DND-41 (cell line): ENCODE results near the gene CFL1.

ENCODE experiments used
- EZH2 ChIP-seq: IDR thresholded peaks from 3 replicates; pipeline ENCODE4 v1.6.1; 2012; ENCODE audit warnings: borderline replicate concordance, low read depth, mild to moderate bottlenecking, moderate library complexity, low read length, inconsistent platforms; ENCODE audit not compliant: severe bottlenecking
- TF ChIP-seq, protein P1 (sequence below): IDR thresholded peaks from 2 replicates; pipeline ENCODE4 v1.5.1; 2012; ENCODE audit warnings: borderline replicate concordance, low read length, moderate library complexity, mild to moderate bottlenecking; ENCODE audit not compliant: poor library complexity, severe bottlenecking; ENCODE audit errors: extremely low read depth

DNA sequence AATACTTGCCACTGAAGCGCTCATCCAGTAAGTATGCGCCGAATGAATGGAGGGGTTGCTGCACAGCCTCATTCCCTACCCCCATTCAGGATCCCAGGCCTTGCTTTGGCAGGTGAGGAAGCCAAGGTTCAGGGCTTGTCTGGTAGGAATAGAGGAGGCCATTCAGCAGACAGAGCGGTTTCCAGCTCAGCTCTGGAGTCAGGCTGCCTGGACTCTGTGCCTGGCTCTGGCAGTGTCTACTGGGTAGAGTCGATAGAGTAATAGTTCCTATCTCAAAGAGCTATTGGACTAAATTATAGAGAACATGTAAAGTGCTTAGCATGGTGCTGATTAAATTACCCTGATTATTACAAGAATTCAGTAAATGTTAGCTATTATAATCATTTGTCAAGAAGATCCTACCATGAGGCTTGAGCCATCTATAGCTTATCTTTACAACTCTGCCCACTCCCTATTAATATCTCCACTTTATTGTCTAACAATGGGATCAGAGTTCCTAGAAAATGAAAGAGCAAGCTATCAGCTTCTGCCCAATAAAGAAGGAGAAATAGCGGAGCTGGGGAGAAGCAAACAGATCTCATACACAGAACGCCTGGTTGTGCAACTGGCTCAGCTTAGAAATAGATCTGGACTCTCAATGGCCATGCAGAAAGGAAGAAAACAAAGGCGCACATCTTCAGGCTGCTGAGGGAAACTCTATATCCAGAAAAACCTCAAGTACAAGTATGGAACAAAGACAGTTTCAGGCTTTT is 30.8 kb downstream of the CFL1 start:
- TF ChIP-seq, protein P1, sequence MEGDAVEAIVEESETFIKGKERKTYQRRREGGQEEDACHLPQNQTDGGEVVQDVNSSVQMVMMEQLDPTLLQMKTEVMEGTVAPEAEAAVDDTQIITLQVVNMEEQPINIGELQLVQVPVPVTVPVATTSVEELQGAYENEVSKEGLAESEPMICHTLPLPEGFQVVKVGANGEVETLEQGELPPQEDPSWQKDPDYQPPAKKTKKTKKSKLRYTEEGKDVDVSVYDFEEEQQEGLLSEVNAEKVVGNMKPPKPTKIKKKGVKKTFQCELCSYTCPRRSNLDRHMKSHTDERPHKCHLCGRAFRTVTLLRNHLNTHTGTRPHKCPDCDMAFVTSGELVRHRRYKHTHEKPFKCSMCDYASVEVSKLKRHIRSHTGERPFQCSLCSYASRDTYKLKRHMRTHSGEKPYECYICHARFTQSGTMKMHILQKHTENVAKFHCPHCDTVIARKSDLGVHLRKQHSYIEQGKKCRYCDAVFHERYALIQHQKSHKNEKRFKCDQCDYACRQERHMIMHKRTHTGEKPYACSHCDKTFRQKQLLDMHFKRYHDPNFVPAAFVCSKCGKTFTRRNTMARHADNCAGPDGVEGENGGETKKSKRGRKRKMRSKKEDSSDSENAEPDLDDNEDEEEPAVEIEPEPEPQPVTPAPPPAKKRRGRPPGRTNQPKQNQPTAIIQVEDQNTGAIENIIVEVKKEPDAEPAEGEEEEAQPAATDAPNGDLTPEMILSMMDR, result no peak
- no peak for TF ChIP-seq EZH2
